Measurements from ENCODE around the gene COBLL1.
"Not testable (repeated sequence)": the region's sequence is repeated elsewhere in the genome, so short reads cannot be mapped to it uniquely, and the experiment has no call there.

COBLL1 gene

GRCh38 chr2:164877169-164877568 is 35.5 kb upstream of the COBLL1 start:
- Histone ChIP-seq H3K9me3 (ENCODE audit: control insufficient read depth, low read length) (no peaks in the 10 kb centered on the region), H3K4me3 (ENCODE audit: insufficient read depth, low read depth, low read length, poor library complexity, severe bottlenecking) (no peak overlapping the region)
- no peak for DNase-seq

GRCh38 chr2:164875334-164876205 is 33.9 kb upstream of the COBLL1 start:
- H3K4me3 ChIP-seq (ENCODE audit: insufficient read depth, low read depth, low read length, poor library complexity, severe bottlenecking): no peak overlapping the region
- no peaks in the 10 kb centered on the region for H3K27me3 ChIP-seq (replicated peaks; ENCODE audit: control insufficient read depth, insufficient read depth, low read length, poor library complexity, severe bottlenecking)
- no peaks in the 10 kb centered on the region for H3K9me3 ChIP-seq (ENCODE audit: control insufficient read depth, low read length)
- no peak overlapping the region for H3K27ac ChIP-seq (ENCODE audit: insufficient read depth, low read length, poor library complexity, severe bottlenecking)
- no peaks in the 10 kb centered on the region for H3K4me1 ChIP-seq (ENCODE audit: control insufficient read depth, insufficient read depth, low read length, poor library complexity, severe bottlenecking)
- no peaks in the 10 kb centered on the region for H3K36me3 ChIP-seq (ENCODE audit: control insufficient read depth, insufficient read depth, low read length)
- DNase-seq: no peak

More at GRCh38 chr2:164877169-164877568, 35.5 kb upstream of the COBLL1 start:
- Histone ChIP-seq H3K27ac (ENCODE audit: insufficient read depth, low read length, poor library complexity, severe bottlenecking) (no peak overlapping the region), H3K36me3 (ENCODE audit: control insufficient read depth, insufficient read depth, low read length) (no peaks in the 10 kb centered on the region), H3K4me1 (ENCODE audit: control insufficient read depth, insufficient read depth, low read length, poor library complexity, severe bottlenecking) (no peaks in the 10 kb centered on the region), H3K27me3 (replicated peaks; ENCODE audit: control insufficient read depth, insufficient read depth, low read length, poor library complexity, severe bottlenecking) (no peaks in the 10 kb centered on the region)

DNA sequence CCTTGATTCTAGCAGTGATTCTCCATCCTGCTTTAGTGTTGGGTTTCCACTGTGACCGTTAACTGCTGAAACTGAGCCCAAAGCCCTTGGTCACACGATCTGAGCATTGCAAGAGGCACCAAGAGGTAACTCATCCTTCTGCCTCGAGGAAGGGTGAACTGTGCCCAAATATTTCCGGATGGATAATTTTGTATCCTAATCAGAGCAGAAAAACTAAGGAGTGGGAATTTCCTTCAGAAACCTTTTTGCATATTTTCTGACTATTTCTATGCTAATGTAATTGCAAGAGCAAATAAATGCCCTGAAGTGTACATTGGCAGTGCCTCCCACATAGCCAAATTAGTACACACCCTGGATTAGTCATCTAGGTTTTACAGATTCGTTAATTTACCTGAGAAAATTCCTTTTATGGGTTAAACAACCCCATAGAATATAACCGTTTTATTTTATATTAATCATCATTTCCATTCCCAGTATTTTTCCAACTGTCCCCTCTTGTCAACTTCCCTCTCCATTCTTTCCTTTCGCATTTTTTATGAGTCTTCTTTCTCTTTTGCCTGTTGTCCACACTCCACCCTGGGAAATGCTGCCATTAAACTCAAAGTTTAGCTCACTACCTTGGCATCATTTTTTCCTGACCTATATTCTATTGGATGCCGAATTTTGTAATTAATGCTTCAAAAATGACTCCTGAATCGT is 31.7 kb upstream of the COBLL1 start:
- H3K27me3 ChIP-seq (replicated peaks; ENCODE audit: control insufficient read depth, insufficient read depth, low read length, poor library complexity, severe bottlenecking): no peaks in the 10 kb centered on the region
- H3K36me3 ChIP-seq (ENCODE audit: control insufficient read depth, insufficient read depth, low read length): no peaks in the 10 kb centered on the region
- no peaks in the 10 kb centered on the region for H3K4me1 ChIP-seq (ENCODE audit: control insufficient read depth, insufficient read depth, low read length, poor library complexity, severe bottlenecking)
- H3K4me3 ChIP-seq (ENCODE audit: insufficient read depth, low read depth, low read length, poor library complexity, severe bottlenecking): no peak overlapping the region
- H3K9me3 ChIP-seq (ENCODE audit: control insufficient read depth, low read length): no peaks in the 10 kb centered on the region
- no peak overlapping the region for H3K27ac ChIP-seq (ENCODE audit: insufficient read depth, low read length, poor library complexity, severe bottlenecking)
- no peak for DNase-seq

DNA sequence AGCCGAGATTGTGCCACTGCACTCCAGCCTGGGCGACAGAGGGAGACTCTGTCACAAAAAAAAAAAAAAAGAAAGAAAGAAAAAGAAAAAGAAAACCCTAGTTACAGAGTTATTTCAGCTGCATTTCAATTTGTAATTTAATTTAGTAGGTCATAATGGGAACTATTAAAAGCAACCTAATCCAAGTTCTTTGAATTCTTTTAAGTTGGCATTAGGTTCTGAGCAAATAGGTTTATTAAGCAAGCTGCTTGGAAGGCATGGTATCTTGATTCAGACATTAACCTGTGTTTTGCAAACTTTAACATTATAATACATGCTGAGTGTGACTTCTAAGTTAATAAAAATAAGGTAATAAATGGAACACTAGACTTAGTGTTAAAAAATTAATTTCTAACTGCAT is 29.8 kb upstream of the COBLL1 start:
- no peaks in the 10 kb centered on the region for H3K4me1 ChIP-seq (ENCODE audit: control insufficient read depth, insufficient read depth, low read length, poor library complexity, severe bottlenecking)

DNA sequence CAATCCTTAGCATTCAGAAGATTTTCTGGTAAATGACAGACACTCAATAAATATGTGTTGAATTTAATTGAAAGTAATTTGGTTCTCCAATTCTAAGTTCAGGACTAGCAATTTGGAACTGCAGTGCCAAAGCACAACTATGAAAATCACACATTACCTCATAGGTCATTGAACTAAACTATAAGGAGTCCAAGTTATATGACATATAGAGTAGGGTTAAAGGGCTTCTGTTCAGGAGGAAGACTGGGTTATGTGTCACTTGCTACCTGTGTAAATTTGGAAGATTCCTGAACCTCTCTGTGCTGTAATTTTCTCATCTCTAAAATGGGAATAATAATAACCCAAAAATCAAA is 27.8 kb upstream of the COBLL1 start:
- no peak overlapping the region for H3K27ac ChIP-seq (ENCODE audit: insufficient read depth, low read length, poor library complexity, severe bottlenecking)
- H3K4me3 ChIP-seq (ENCODE audit: insufficient read depth, low read depth, low read length, poor library complexity, severe bottlenecking): no peak overlapping the region
- no peaks in the 10 kb centered on the region for H3K36me3 ChIP-seq (ENCODE audit: control insufficient read depth, insufficient read depth, low read length)
- DNase-seq: no peak
- no peaks in the 10 kb centered on the region for H3K27me3 ChIP-seq (replicated peaks; ENCODE audit: control insufficient read depth, insufficient read depth, low read length, poor library complexity, severe bottlenecking)
- no peaks in the 10 kb centered on the region for H3K4me1 ChIP-seq (ENCODE audit: control insufficient read depth, insufficient read depth, low read length, poor library complexity, severe bottlenecking)
- no peaks in the 10 kb centered on the region for H3K9me3 ChIP-seq (ENCODE audit: control insufficient read depth, low read length)

More for the DNA sequence above, 29.8 kb upstream of the COBLL1 start:
- Histone ChIP-seq H3K27me3 (replicated peaks; ENCODE audit: control insufficient read depth, insufficient read depth, low read length, poor library complexity, severe bottlenecking) (no peaks in the 10 kb centered on the region), H3K36me3 (ENCODE audit: control insufficient read depth, insufficient read depth, low read length) (no peaks in the 10 kb centered on the region), H3K4me3 (ENCODE audit: insufficient read depth, low read depth, low read length, poor library complexity, severe bottlenecking) (no peak overlapping the region), H3K27ac (ENCODE audit: insufficient read depth, low read length, poor library complexity, severe bottlenecking) (no peak overlapping the region), H3K9me3 (ENCODE audit: control insufficient read depth, low read length) (no peaks in the 10 kb centered on the region)
- DNase-seq: no peak

GRCh38 chr2:164868563-164869419 is 27.2 kb upstream of the COBLL1 start:
- H3K36me3 ChIP-seq (ENCODE audit: control insufficient read depth, insufficient read depth, low read length): no peaks in the 10 kb centered on the region
- DNase-seq: no peak
- no peak overlapping the region for H3K4me3 ChIP-seq (ENCODE audit: insufficient read depth, low read depth, low read length, poor library complexity, severe bottlenecking)
- no peaks in the 10 kb centered on the region for H3K9me3 ChIP-seq (ENCODE audit: control insufficient read depth, low read length)
- H3K4me1 ChIP-seq (ENCODE audit: control insufficient read depth, insufficient read depth, low read length, poor library complexity, severe bottlenecking): no peaks in the 10 kb centered on the region
- no peak overlapping the region for H3K27ac ChIP-seq (ENCODE audit: insufficient read depth, low read length, poor library complexity, severe bottlenecking)
- H3K27me3 ChIP-seq (replicated peaks; ENCODE audit: control insufficient read depth, insufficient read depth, low read length, poor library complexity, severe bottlenecking): no peaks in the 10 kb centered on the region

- H3K27me3 ChIP-seq (replicated peaks; ENCODE audit: control insufficient read depth, insufficient read depth, low read length, poor library complexity, severe bottlenecking): no peaks in the 10 kb centered on the region
- H3K36me3 ChIP-seq (ENCODE audit: control insufficient read depth, insufficient read depth, low read length): no peaks in the 10 kb centered on the region
- H3K9me3 ChIP-seq (ENCODE audit: control insufficient read depth, low read length): no peaks in the 10 kb centered on the region
- H3K27ac ChIP-seq (ENCODE audit: insufficient read depth, low read length, poor library complexity, severe bottlenecking): no peak overlapping the region
- no peak for DNase-seq
- H3K4me3 ChIP-seq (ENCODE audit: insufficient read depth, low read depth, low read length, poor library complexity, severe bottlenecking): no peak overlapping the region
- no peaks in the 10 kb centered on the region for H3K4me1 ChIP-seq (ENCODE audit: control insufficient read depth, insufficient read depth, low read length, poor library complexity, severe bottlenecking)
Measured at GRCh38 chr2:164867779-164868397, 26.3 kb upstream of the COBLL1 start.

DNA sequence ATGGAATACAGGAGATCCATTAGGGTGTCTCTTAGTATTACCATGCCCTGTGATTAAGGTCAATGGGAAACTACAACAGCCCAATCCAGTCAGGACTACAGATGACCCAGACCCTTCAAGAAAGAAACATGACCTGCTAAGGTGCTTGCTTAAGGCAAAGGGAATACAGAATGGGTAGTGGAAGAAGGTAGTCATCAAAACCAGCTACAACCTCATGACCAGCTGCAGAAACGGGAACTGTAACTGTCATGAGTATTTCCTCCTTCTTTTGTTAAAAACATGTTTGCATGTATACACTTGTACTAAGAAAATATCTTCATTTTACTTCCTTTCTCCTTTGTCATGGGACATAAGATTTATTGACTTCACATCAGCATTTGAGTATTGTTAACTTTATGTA is 24.8 kb upstream of the COBLL1 start:
- not testable (repeated sequence) for H3K4me3 ChIP-seq (ENCODE audit: insufficient read depth, low read depth, low read length, poor library complexity, severe bottlenecking)

DNA sequence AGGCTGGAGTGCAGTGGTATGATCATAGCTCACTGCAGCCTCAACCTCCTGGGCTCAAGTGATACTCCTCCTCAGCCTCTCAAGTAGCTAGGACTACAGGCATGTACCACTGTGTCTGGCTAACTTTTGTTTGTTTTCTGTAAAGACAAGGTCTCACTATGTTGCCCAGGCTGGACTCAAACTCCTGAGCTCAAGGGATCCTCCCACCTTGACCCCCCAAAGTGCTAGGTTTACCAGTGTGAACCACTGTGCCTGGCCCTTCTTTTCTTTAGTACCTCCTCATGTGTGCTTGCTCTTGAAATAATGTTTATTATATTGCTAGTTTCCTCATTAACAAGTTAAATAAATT is 19.0 kb upstream of the COBLL1 start:
- Histone ChIP-seq H3K4me1 (ENCODE audit: control insufficient read depth, insufficient read depth, low read length, poor library complexity, severe bottlenecking) (no peaks in the 10 kb centered on the region), H3K4me3 (ENCODE audit: insufficient read depth, low read depth, low read length, poor library complexity, severe bottlenecking) (no peak overlapping the region), H3K9me3 (ENCODE audit: control insufficient read depth, low read length) (no peaks in the 10 kb centered on the region), H3K27ac (ENCODE audit: insufficient read depth, low read length, poor library complexity, severe bottlenecking) (no peak overlapping the region), H3K36me3 (ENCODE audit: control insufficient read depth, insufficient read depth, low read length) (no peaks in the 10 kb centered on the region), H3K27me3 (replicated peaks; ENCODE audit: control insufficient read depth, insufficient read depth, low read length, poor library complexity, severe bottlenecking) (no peaks in the 10 kb centered on the region)
- no peak for DNase-seq

More for the DNA sequence above, 24.8 kb upstream of the COBLL1 start:
- H3K36me3 ChIP-seq (ENCODE audit: control insufficient read depth, insufficient read depth, low read length); DNase-seq; H3K27me3 ChIP-seq (replicated peaks; ENCODE audit: control insufficient read depth, insufficient read depth, low read length, poor library complexity, severe bottlenecking); H3K27ac ChIP-seq (ENCODE audit: insufficient read depth, low read length, poor library complexity, severe bottlenecking); H3K9me3 ChIP-seq (ENCODE audit: control insufficient read depth, low read length); H3K4me1 ChIP-seq (ENCODE audit: control insufficient read depth, insufficient read depth, low read length, poor library complexity, severe bottlenecking): not testable (repeated sequence)
